HG03066 (cell line): Measurements from ENCODE around the gene EFCAB12.
"Not testable (repeated sequence)": the region's sequence is repeated elsewhere in the genome, so short reads cannot be mapped to it uniquely, and the experiment has no call there.

ENCODE experiments used
- ATAC-seq: cut with Tn5 transposase; IDR thresholded peaks from one replicate; pipeline ENCODE4 v1.9.1; 2021; ENCODE audit warnings: low read depth; ENCODE audit not compliant: unreplicated experiment

EFCAB12 gene

DNA sequence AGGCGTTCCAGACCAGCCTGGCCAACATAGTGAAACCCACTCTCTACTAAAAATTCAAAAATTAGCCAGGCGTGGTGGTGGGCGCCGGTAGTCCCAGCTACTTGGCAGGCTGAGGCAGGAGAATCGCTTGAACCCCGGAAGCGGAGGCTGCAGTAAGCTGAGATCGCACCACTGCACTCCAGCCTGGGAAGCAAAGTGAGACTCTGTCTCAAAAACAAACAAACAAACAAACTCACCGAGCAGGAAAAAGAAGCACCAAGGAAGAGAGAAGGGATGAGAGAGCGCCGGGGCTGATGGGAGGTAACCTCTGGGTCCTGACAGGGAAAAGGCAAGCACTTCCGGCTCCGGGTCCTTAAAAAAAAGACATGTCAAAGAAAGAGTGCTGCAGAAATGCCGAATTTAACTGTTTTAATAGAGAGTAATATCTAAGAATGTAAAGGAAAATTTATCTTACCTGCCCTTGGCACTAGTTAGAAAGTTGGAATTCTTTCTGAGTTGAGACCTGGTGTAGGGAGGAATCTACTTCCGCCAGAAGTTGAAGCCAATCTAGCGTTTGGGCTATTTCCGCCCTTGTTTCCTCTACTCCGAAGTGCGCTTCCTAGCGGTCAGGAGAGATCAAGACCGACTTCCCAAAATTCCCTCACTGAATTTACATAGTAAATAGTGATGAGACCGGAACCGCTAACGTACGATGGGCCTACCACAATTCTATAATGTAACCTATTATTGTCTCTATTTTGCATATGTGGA, 29.1 kb downstream of the EFCAB12 start:
- peak; percentile 71 for ATAC-seq

DNA sequence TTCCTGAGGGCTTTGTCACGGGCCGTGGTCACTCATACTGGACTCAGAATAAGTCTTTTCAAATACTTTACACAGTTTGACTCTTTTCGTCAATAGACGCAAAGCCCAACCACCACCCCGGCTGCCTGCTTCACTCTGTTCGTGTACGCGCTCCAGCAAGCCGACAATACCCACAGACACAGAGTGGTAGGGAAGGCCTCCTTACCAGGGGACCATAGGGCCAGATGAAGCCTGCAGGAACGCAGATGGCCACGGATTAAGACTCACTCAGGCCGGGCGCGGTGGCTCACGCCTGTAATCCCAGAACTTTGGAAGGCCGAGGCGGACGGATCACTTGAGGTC, 29.7 kb downstream of the EFCAB12 start:
- ATAC-seq, result peak; percentile 21

DNA sequence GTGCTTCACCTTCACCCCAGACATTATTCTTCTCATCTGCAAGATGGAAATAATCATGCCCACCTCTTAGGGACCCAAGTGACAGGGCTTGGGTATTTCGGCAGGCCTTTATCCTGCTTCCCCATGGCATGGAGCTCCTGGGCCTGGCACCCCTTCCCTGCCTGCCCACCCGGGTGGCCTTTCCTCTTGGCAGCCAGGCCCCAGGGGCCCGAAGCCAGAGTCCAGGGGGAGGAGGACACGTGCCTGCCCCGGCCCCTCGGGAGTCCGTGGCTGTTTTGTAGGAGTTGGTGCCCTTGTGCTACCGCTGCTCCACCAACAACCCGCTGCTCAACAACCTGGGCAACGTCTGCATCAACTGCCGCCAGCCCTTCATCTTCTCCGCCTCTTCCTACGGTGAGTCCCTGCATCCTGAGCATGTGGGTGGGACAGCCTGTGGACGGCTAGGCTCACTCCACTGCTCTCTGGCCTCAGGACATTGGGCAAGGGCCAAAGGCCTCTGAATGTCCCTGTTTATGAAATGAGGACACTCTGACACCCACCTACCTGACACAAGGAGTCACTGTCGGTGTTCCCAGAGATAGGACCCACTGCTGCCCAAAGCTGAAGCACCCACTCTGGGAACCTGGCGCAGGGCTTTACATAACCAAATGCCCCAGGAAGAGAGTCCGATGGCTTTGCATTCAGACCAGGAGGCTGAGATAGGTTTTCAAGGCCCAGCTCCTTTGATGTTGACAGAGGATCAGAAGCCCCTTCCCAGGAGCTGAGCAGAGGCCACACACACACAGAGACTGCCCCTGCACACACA, 34.5 kb downstream of the EFCAB12 start:
- ATAC-seq, result not testable (repeated sequence)

DNA sequence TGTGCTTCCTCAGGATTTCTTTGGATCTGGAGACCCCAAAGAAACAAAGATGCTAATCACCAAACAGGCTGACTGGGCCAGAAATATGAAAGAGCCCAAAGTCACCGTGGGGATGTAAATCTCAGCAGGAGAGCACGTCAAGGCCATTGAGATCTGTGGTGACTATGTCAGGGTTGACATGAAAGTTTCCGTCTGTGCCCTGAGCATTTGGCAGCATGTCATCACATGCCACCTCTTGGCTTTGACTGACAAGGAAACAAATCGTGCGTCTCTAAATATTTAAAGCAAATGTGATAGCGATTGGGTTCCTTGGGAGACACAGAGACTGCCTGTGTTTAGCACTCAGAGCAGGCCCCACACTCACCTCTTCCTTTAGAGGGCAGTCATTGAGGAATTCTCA, 35.2 kb downstream of the EFCAB12 start:
- ATAC-seq, result no peak

DNA sequence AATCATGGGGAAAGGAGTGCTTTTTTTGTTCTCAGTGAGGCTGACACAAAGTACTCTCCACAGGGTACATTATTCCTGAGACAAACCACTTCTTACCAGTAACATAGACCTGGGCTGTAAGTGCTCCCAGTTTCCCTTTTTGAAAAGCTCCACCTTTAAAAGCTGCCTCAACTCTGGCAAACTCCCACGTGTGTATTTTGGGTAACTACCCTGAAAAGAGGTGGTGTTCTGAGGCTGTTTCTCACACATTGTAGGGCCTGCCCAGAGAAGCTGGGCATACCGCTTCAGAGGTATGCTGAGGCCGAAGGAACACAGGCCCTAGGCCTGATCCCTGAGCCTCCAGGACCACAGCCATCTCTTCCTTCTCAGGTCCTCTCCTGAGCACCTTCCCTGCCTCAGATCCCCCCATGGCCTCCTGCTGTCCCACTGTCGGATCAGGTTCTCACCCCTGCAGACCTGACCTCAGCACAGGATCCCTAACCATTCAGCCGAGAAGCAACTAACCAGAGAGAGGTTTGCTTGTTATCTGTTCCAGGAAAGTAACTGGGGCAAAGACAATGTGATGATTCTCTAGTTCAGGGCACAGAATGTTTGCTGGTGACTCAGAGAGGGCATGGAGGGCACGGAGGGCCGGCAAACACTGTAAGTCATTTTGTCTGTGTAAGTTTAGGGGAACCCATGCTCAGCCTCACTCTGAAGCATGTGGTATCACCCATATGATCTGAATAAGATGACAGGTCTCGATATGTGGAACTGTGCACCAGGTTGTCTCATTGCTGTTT, 36.1 kb downstream of the EFCAB12 start:
- not testable (repeated sequence) for ATAC-seq

DNA sequence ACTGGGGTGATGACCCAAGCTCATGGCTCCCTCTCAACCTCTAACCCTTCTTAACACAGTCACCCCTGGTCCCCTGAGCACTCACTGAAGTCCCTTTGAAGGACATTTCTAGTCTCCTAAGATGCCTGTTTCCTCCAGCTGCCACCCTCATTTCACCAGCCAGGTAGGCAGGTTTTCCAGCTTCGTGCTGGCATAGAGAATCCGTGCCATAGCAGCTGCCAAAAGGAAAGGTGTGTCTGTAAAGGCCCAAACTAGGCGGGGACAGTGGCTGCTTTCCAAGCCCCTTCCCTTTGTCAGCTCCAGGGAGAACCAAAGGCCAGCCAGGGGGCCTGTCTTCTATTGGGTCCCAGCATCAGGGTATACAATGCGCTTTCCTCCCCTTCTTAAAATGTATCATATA, 36.9 kb downstream of the EFCAB12 start:
- ATAC-seq, result not testable (repeated sequence)

DNA sequence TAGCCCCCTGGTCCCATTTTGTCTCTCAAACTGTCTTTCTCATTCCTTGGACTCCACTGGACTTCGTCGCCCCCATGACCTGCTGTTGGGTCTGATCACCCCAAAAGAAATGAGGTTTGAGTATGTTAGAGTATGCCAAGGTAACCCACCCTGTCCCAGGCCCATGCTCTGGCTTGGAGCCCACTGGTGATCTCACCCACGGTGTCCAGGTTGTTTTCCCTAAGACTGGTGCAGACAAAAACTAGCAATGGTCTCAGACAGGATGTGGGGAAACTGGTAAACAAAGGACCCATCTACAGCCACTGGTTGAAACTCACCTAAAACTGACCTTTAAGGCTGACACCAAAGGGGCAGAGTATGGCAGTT, 38.9 kb downstream of the EFCAB12 start:
- ATAC-seq, result no peak

DNA sequence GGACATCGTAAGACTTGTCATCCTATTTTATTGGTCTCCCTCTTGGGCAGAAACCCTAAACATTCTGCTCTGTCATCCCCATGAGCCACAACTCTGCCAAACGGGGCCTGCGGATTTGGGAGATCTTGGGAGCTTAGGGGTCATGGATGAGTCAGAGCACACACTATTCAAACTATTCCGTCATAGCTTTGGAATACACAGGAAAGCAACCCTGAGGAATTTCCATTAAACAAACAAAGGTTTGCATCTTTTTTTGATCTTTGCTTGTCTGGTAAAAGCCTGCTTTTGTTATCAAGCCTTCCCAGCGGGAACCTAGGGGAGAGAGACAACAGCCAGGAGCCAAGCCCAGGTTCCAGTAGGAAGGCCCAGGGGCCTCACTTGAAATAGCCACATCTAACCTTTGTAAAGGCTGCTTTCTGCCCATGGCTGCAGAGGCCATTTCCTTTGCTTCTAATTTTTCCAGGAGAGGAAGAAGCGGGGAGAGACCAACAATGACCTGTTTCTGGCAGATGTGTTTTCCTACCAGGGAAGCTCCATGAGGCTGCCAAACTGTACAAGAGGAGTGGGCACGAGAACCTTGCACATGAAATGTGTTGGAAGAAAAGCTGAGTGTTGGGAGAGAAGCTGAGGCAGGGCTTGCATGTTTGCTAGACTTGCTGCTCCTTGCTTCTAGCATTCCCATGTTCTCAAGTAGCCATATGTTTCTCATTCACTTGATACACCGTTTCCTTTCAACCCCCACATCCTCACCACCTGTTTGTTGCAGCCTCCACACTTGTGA, 39.5 kb downstream of the EFCAB12 start:
- ATAC-seq, result not testable (repeated sequence)

DNA sequence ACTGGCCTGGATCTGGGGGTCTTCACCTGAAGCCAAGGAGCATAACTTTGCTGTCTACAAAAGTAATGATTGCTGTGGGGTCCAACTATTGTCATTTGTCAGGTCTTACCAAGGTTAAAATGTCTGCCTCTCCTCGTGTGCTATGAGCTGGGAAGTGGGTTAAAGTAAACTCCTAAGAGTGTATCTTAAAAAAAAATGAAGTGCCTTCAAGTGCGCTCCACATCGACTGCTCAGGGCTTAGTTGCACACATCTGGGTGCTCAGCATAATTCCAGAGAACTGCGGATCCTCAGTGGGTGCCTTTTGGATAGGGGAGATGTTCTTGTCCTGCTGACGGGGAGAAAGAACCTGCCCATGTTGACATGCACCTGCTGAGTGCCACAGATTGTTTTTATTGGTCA, 40.9 kb downstream of the EFCAB12 start:
- ATAC-seq, result no peak

DNA sequence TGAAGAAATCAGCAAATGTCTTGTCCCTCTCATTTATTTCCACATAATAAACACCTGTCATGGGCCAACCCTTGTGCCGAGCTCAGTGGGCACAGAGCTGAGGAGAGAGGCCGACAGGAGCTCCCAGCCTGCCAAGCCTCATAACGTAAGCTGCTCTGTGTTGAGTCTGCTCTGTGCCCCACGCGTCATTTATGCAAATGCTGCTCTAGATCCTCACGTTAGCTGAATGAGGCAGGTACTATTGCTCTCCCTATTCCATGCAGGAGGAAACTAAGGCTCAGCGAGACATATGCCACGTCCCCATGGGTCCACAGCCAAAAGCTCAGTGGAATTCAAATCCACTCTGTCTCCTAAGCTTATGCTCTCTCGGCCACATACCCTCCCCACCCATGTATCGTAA, 41.5 kb downstream of the EFCAB12 start:
- no peak for ATAC-seq

DNA sequence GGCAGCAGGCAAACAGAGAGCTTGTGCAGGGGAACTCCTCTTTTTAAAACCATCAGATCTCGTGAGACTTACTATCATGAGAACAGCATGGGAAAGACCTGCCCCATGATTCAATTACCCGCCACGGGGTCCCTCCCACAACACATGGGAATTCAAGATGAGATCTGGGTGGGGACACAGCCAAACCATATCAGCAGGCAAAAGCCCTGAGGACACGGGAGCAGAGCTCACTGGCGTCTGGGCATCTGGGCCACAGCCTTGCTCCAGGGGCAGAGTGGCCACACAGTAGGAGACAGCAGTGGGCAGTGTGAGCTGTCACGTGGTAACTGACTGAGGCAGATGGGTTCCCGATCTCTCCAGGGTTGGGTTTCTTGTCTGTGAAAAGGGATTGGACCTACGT, 42.9 kb downstream of the EFCAB12 start:
- not testable (repeated sequence) for ATAC-seq

DNA sequence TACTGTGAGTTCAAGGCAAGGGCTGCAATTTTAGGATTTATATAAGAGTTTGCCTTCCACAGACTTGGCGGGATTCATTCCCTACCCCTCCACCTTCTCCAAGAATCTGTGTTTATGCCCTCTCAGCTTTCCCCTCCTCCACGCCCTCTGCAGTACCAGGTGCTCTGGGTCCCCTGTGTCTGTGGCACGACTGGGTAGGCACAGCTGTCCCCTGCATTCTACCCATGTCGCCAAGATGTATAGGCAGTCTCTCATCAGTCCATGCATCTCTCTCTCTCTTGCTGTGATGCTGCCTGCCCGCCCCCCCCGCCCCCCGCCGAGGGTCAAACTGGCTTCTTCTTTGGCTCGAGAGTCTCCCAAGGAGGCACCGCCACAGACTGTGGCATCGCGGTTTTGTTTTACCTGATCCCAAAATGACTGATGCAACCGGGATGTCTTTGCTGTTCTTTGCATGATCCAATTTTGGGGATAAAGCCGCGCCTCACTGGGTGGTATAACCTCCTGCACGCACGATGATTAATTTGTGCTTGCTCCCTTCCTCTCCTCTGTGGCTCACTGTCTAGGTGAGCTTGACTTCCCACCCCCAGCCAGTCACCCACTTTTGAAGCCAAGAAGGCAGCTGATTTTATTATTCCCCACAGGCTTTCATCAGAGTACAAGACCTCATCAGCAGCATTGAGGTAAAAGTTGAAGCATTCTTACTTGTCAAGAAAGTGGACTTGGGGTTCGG, 43.7 kb downstream of the EFCAB12 start:
- ATAC-seq, result no peak

DNA sequence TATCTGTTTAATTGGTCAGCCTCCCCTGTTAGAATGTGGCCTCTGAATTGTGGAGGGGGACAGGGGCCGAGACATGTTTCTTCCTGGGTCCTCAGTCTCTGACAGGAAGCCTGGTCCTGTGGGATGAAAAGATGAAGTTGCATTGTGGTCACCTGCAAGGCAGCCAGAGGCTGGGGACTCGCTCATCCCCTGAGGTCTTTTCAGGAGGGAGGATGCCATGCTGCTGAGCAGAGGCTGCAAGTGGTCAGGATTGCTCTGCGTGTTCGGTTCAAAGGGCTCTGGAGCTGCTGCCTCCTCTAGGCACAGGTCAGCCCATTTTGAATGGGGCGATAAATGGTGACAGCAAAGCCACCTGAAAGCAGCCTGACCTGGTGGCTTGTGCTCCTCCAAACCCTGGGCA, 44.3 kb downstream of the EFCAB12 start:
- ATAC-seq, result not testable (repeated sequence)

DNA sequence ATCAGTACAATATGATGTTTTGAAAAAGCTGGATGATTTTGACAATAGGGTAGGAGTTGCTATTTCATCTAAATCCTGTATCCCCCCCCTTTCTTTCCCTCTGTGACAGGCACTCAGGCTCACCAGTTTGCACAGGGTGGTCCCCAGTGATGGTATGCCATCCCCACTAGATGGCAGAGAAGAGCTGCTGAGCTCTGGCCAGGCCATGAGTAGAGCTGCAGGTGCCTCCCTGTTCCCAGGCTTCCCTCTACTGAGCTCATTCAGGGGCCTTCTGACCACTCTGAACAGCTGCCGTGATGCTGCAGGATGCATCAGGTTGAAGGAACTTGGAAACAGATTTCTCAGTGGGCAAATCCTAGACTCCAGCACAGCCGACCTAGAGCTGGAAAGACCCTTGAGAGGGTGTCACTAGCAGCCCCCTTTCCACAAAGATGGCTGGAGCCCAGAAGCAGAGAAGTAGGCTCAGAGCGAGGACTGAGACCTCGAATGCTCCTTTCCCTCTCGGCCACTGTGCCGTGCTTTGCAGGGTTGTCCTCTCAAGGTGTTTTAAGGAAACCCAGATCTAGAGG, 45.1 kb downstream of the EFCAB12 start:
- ATAC-seq, result peak; percentile 82

DNA sequence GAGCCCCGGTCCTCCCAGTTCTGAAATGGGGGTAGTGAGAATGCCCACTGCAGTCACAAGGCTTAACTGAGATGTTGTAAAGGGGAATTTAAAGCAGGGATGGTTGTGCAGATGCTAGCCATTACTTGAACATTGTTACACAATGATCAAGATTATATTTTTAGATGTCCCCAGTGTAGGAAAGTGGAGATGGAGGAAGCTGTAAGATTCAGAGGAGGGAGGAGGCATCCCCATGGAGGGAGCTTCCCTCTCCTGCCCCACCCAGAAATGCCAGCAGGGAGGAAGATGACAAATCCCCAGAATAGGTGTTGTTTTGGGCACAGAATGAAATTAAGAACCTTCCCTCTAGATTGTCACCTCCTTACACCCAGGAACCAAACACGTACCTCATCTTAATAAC, 46.1 kb downstream of the EFCAB12 start:
- no peak for ATAC-seq

DNA sequence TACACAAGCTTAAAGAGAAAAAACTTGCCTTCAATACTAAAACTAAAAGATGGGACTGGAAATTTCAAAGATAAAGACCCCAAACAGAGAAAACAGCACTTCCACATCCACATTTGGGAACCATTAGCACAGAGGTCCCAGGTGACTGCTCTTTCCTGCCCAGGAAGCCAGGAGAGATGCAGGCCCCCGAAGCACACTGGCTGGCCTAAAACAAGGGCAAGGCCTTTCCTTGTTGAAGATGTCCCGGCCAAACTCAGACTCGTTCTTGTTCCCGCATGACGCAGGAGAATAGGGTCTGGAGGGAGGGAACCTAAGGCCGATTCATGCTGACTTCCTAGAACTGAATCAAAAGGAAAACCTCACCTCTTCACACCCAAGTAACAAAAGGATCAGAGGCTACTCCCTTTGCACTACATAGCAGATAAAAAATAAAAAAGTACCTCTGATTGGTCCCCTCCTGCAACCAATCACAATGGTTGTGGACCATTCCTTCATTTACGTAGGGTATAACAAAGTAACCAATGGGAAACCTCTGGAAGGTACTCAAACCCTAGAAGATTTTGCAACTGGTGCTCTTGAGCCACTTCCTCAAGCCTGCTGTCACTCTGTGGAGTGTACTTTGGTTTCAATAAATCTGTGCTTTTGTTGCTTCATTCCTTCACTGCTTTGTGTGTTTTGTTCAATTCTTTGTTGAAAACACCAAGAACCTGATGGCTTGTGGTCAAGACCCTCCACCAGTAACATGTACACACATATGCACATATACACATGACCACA, 48.7 kb downstream of the EFCAB12 start:
- ATAC-seq, result no peak

DNA sequence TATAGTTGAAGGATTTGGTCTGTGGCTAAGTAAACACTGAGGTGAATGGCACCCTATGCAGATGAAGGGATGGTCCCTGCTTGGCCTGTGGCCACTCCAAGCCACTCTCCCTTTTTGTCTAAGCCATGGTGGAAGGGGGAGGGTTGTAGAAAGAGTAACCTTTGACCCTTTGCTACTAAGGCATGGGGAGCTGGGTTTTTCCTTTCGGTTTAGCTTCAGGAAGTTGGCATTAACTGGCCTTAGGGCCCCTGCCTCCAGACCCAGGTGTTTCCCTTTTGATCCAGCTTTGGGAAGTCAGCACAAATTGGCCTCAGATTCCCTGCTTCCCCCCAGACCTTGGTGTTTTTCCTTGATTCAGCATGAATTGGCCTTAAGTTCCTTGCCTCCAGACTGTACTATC, 49.5 kb downstream of the EFCAB12 start:
- ATAC-seq, result no peak

DNA sequence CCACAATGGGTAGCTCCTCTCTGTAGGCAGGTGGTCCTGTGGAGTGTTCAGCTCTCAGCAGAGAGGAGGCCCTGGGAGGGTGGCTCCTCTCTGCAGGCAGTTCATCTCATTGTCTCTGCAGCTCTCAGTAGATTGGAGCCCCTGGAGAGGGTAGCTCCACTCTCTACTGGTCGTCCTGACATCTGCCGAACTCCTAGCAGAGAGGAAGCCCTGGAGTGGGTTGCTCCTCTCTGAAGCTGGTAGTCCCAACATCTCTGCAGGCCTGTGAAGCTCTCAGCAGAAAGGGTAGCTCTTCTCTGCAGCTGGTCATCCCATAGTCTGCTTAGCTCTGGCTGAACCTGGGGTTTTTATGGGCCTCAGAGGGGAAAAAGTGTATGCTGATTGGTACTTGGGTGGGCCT, 50.8 kb downstream of the EFCAB12 start:
- no peak for ATAC-seq

DNA sequence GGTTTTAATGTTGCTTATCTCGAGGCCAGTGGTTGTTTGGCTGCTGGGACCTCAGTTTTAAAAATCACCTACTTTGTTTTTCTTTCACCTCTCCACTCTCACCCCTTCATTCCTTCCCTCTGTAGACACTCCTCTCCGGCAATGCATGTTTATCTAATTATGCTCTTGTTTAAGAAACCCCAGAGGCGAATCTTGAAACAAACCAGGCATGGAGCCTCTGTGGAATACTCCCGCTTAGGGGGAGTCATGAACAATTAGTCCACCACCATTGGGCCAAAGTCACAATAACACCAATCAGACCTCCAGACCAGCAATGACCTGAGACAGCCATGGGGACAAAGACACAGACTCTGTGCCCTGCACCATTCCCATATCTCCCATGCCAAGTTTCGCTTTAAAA, 53.3 kb downstream of the EFCAB12 start:
- no peak for ATAC-seq
